Fibroblast of gingiva (primary cell): ENCODE data around the gene CFC1B.
"Not testable (repeated sequence)": the region's sequence is repeated elsewhere in the genome, so short reads cannot be mapped to it uniquely, and the experiment has no call there.

Experiments used
- DNase-seq: peaks from one replicate; pipeline ENCODE4 v3.0.0-alpha.2; 2011; ENCODE audit warnings: low read depth

Gene CFC1B

GRCh38 chr2:130566165-130566564, 45.1 kb downstream of the CFC1B start:
- DNase-seq, result not testable (repeated sequence)

- not testable (repeated sequence) for DNase-seq
These were observed 50.9 kb downstream of the CFC1B start for GRCh38 chr2:130571929-130572328.

GRCh38 chr2:130574230-130574629, 53.2 kb downstream of the CFC1B start:
- not testable (repeated sequence) for DNase-seq

- not testable (repeated sequence) for DNase-seq
These were observed 55.3 kb downstream of the CFC1B start for GRCh38 chr2:130576209-130576784.

GRCh38 chr2:130577559-130577958, 56.5 kb downstream of the CFC1B start:
- not testable (repeated sequence) for DNase-seq
